Lower lobe of right lung (tissue), 2 donors: ENCODE data around the gene PON2. TPM values are rescaled to one million over a fixed set of nuclear protein-coding genes. Genes with fewer than 3 reads are reported as not detected.
A peak's percentile ranks its signal among the peaks of the same experiment; 100 is the strongest.

Experiments used
- ATAC-seq, 2 donors: fragments of 200-7000 bp; cut with Tn5 transposase; one replicate each; pipeline ENCODE4 v1.9.1; 2020 to 2022; ENCODE audit warnings: mild to moderate bottlenecking in 2 of 2, moderate library complexity in 2 of 2
- DNase-seq: peaks from one replicate; pipeline ENCODE4 v3.0.0-alpha.2; 2020
- H3K27ac ChIP-seq: fragments of 200-600 bp; one replicate; pipeline ENCODE4 v1.8.0; 2022
- H3K27me3 ChIP-seq: fragments of 200-600 bp; one replicate; pipeline ENCODE4 v1.8.0; 2022; ENCODE audit warnings: low read depth
- H3K36me3 ChIP-seq: fragments of 200-600 bp; one replicate; pipeline ENCODE4 v1.8.0; 2022; ENCODE audit warnings: mild to moderate bottlenecking
- H3K4me1 ChIP-seq: fragments of 200-600 bp; one replicate; pipeline ENCODE4 v1.8.0; 2022
- H3K4me3 ChIP-seq: fragments of 200-600 bp; one replicate; pipeline ENCODE4 v1.8.0; 2022; ENCODE audit warnings: mild to moderate bottlenecking
- H3K9me3 ChIP-seq: fragments of 200-600 bp; one replicate; pipeline ENCODE4 v1.8.0; 2022
- intact Hi-C: fragments of 100-400 bp; cut with DNase I; formaldehyde crosslinking; loops from one replicate; pipeline ENCODE4 v1.11.0; 2022
- total RNA-seq: library from RNA; stranded (reverse); fragmentation: NEBNext Ultra II Directional; extraction: Animal tissue kit (Norgen Biotek cat#: 25700); gene quantifications from one replicate; pipeline ENCODE4 v1.2.1, GENCODE V29; 2021
- TF ChIP-seq, protein P1 (sequence below): fragments of 200-600 bp; IDR thresholded peaks from one replicate; pipeline ENCODE4 v1.8.0; 2022; ENCODE audit warnings: antibody characterized with exemption, mild to moderate bottlenecking
- donor health status: DM: no; HTN: yes; CAD: no; lungs with severe emphysema.

PON2 gene
- total RNA-seq, 1 donor from 2014 or later, result 168 TPM

GRCh38 chr7:95432606-95433005 lies 2.2 kb downstream of the PON2 start:
- H3K9me3 ChIP-seq, result no peaks in the 10 kb centered on the region
- peak overlapping the region; percentile 85 for H3K4me3 ChIP-seq
- ATAC-seq (no peak), DNase-seq (no peak)
- H3K36me3 ChIP-seq, result peaks cover 7% of the 10 kb centered on the region
- TF ChIP-seq, protein P1, sequence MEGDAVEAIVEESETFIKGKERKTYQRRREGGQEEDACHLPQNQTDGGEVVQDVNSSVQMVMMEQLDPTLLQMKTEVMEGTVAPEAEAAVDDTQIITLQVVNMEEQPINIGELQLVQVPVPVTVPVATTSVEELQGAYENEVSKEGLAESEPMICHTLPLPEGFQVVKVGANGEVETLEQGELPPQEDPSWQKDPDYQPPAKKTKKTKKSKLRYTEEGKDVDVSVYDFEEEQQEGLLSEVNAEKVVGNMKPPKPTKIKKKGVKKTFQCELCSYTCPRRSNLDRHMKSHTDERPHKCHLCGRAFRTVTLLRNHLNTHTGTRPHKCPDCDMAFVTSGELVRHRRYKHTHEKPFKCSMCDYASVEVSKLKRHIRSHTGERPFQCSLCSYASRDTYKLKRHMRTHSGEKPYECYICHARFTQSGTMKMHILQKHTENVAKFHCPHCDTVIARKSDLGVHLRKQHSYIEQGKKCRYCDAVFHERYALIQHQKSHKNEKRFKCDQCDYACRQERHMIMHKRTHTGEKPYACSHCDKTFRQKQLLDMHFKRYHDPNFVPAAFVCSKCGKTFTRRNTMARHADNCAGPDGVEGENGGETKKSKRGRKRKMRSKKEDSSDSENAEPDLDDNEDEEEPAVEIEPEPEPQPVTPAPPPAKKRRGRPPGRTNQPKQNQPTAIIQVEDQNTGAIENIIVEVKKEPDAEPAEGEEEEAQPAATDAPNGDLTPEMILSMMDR, result no peak
- intact Hi-C loops, result no loop called here
- no peaks in the 10 kb centered on the region for H3K27me3 ChIP-seq
- peaks cover 48% of the 10 kb centered on the region for H3K4me1 ChIP-seq
- H3K27ac ChIP-seq, result no peak overlapping the region

DNA sequence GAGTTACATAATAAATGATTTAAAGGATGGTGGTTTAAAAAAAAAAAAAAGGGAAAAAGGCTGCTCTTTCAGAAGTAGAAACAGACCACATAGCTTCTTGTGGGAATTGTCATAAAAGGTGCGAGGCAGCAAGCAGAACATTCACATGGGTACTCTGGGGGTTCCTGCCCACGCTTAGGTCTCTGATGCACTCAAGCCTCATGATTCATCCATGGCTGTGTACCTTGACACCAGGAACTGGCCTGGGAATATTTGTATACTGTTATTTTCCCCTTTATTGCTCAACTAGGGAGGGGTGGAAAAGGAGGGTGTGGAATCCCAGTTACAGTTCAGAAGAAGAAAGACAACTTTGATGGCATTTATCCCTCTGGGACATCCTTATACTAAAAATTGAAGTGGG lies 4.0 kb downstream of the PON2 start:
- no peak overlapping the region for H3K4me3 ChIP-seq
- H3K27ac ChIP-seq, result no peak overlapping the region
- peaks cover 7% of the 10 kb centered on the region for H3K36me3 ChIP-seq
- peaks cover 43% of the 10 kb centered on the region for H3K4me1 ChIP-seq
- DNase-seq (no peak), ATAC-seq (peak in 1 of 2 donors; percentile 35)
- H3K27me3 ChIP-seq, result no peaks in the 10 kb centered on the region
- TF ChIP-seq, protein P1, result no peak
- no peaks in the 10 kb centered on the region for H3K9me3 ChIP-seq
- intact Hi-C loops, result no loop called here

DNA sequence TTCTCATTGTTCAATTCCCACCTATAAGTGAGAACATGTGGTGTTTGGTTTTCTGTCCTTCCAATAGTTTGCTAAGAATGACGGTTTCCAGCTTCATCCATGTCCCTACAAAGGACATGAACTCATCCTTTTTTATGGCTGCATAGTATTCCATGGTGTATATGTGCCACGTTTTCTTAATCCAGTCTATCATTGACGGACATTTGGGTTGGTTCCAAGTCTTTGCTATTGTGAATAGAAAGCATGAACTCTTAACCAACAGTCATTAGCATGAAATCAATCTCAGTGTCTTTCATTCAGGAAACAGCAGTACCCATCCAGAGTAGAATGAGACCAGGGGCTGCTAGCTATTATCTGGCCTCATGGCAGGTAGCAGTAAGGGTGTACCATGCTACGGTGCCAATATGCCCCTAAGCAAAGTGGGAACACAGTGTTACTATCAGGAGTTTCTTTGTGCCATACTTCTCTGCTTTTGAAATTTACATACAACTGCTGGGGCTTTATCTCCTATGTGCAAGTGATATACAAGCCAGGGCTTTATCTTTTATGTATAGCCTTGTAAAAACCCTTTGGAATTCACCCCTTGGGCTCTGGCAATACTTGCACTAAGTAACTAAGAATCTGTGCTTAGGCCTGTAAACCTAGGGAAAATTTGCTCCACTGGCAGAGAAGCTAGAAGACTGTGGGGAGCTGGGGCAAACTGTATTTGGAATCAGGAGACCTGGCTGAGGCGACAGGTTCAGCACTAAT lies 5.4 kb downstream of the PON2 start:
- TF ChIP-seq, protein P1, result no peak
- intact Hi-C loops, result no loop called here
- H3K9me3 ChIP-seq, result no peaks in the 10 kb centered on the region
- ATAC-seq (no peak), DNase-seq (no peak)
- H3K36me3 ChIP-seq, result peaks cover 7% of the 10 kb centered on the region
- H3K4me3 ChIP-seq, result no peak overlapping the region
- no peak overlapping the region for H3K27ac ChIP-seq
- no peaks in the 10 kb centered on the region for H3K27me3 ChIP-seq
- H3K4me1 ChIP-seq, result peaks cover 34% of the 10 kb centered on the region

DNA sequence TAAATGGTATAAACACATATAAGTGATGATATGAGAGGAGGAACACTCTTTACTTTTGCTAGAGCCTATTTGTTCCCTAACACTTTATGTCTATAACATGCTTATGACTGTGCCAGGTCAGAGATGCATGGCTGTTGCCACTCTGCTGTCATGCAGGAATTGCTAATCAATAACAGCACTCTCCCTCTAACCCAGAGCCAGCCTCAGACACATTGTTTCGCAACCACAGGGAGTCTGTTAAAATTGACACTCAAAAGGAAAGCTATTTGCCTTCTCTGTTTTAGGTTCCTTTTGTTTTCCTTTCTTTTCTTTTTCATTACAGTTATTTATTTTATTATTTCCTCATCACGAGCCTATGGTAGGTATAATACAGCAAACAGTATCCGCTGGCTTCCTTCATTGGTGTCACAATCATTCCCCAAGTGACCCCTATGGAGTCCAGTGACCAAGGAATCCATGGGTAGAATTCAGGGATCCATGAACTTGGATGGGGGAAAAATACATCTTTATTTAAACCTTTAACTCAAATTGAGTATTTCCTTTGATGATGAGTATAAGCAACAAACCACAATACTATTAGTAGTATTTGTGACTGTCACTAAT lies 6.8 kb downstream of the PON2 start:
- TF ChIP-seq, protein P1, result no peak
- peaks cover 23% of the 10 kb centered on the region for H3K4me1 ChIP-seq
- H3K9me3 ChIP-seq, result no peaks in the 10 kb centered on the region
- ATAC-seq, result no peak
- no peaks in the 10 kb centered on the region for H3K27me3 ChIP-seq
- DNase-seq, result no peak
- H3K36me3 ChIP-seq, result peaks cover 16% of the 10 kb centered on the region
- no peak overlapping the region for H3K27ac ChIP-seq
- intact Hi-C loops, result no loop called here
- no peak overlapping the region for H3K4me3 ChIP-seq

- H3K27ac ChIP-seq, result no peak overlapping the region
- no peaks in the 10 kb centered on the region for H3K27me3 ChIP-seq
- intact Hi-C loops, result no loop called here
- TF ChIP-seq, protein P1, result no peak
- H3K4me1 ChIP-seq, result peaks cover 15% of the 10 kb centered on the region
- ATAC-seq (no peak), DNase-seq (no peak)
- H3K9me3 ChIP-seq, result no peaks in the 10 kb centered on the region
- no peak overlapping the region for H3K4me3 ChIP-seq
- H3K36me3 ChIP-seq, result peaks cover 16% of the 10 kb centered on the region
Measured at GRCh38 chr7:95427166-95427565, 7.7 kb downstream of the PON2 start.
